T-helper 2 cell (primary cell): Measurements from ENCODE around the gene ATG5.

Source experiments
- DNase-seq, 5 experiments: peaks; one replicate each; pipeline versions ENCODE4 v3.0.0 to v3.0.0-alpha.2; 2012 to 2022

ATG5 gene

DNA sequence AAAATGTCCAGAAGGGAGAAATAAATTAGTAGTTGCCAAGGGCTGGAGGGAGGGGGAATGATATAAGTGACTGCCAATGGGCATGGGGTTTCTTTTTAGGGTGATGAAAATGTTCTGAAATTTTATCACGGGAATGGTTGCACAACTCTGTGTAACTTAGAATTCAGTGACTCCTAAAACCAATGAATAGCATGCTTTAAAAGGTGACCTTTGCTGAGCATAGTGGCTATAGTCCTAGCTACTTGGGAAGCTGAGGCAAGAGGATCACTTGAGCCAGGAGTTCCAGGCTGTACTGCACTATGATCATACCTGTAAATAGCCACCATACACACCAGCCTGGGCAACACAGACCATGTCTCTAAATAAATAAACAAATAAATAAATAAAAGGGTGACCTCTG is 109.0 kb downstream of the ATG5 start:
- no peak for DNase-seq

DNA sequence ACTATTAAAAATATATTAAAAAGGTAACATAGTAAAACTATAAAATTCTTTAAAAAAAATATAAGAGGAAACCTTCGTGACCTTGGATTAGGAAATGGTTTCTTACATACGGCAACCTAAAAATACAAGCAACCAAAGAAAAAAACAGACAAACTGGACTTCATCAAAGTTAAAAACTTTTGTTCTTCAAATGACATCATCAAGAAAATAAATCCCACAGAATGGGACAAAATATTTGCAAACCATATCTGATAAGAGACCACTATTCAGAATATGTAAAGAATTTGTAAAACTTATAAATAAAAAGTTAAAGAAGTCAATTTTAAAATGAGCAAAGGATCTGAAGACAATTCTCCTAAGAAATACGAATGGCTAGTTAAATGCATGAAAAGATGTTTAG is 110.0 kb downstream of the ATG5 start:
- DNase-seq: no peak

DNA sequence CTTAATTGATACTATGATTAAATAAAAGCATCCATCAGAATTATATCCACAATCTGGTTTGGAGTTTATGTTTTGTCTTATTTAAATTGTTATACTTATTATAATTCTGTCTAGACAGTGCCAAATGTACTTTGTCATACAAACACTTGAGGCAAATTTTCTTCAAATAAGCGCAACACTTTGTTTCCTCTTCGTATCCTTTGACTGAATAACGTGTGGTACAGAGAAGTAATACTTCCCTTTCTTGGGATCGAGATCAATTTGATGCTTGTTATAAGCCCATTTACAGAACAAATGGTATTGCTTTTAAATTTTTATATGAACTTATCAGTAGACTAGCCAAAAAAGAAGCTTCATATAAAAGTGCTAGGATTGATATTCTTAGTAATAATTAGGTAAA is 111.0 kb downstream of the ATG5 start:
- no peak for DNase-seq

DNA sequence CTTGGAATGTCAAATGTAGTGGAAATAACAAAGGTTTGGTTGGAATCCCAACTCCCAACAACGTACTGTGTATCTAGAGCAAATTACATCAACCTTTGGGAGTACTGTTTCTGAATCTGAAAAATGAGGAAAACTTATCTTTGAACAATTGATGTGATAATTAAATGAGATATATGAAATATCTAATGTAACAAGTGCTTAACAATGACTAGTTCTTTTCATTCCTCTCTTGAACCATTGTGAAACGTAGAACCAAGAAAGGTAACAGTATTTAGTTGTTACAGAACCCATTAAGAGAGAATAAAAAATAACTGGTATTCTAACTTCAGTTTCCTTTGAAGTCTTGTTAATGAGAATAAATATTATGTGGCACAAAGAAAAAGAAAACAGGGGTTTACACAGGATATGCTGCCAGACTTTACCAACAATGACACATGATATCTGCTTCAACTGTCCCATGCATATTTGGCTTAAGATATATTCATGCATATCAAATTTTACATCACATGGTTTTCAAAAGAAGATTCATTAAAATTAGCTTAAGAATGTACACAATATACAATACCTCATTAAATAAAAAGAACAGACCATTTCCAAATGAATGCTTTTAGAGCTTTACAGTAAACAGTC is 111.8 kb downstream of the ATG5 start:
- no peak for DNase-seq

DNA sequence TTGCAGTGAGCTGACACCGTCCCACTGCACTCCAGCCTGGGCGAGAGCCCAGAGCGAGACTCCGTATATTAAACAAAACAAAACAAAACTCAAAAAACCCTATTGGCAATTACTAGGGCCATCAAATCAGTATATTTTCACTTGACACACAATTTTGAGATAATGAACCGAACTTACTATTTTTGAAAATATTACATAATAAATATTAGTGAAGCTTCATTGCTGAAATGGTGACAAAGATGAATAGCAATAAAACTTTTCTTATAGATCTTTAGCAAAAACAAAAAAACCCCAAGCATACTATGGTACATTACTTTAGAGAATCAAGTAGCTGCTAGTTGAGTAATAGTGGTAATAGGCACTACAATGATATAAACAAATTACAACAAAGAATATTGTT is 113.0 kb downstream of the ATG5 start:
- DNase-seq: no peak

DNA sequence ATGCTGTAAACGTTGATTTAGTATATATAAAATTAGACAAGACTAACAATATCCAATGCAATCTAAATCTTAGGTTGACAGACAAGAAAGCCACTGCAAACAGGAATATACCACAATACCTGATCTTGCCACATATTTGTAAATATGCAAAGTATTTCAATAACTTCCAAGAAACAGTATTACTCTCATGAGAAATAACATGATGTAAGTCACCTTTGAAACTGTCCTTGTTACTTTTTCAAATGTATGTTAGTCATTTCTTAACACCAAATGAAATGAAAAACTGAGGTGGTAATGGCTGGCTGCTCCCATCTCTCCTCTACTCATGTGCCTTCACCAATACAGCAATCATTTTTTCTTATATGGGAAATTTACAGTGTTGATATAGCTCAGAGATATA is 118.7 kb downstream of the ATG5 start:
- DNase-seq: no peak

DNA sequence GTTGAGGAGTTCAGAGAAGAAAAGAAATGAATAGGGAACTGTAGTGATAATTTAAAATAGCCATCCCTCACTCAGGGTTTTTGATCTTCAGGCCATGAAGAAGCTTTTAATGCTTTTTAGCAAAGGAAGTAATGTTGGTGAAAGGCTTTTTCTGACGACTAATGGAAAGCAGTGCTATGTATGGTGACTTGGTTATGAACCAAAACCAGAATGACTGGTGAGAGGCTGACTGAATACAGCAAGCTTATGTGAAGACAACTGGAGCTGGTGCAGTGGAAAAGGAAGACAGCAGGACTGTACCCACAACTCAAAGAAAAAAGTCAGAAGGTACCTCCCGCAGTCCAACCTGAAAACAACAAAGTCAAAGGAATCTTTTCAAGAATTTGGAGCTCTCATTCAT is 120.6 kb downstream of the ATG5 start:
- peak in 1 of 5 experiments; percentile 18 for DNase-seq

DNA sequence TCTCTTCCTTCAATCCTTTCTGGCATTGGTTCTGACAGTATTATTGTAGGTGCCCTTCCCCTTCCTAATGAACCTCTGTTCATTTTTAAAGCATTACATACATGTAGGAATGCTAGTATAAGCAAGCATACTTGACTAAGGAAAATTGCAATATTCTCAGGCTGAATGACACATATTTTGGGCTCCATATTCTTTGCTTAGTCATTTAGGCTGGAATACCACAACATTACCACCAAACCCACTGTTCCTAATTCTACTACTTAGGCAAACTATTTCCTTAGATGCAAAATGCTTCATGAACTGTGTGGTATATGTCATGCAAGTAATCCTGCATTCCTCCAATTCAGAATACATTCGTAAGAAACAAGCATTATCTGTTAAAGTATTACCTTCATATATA is 125.6 kb downstream of the ATG5 start:
- DNase-seq: no peak

DNA sequence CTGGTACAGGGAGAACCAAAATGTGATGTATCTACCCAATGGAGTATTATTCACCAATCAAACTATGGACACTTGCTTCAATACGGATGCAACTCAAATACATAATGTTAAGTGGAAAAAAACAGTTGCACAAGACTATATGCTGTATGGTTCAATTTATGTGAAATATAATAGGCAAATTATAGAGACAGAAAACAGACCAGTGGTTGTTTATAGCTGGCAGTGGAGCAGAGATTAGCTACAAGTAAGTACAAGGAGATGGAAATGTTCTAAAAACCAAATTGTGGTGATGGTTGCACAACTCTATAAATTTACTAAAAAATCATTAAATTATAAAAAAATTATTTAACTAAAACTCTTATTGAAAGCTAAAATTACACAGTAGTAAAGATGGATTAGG is 126.2 kb downstream of the ATG5 start:
- no peak for DNase-seq

DNA sequence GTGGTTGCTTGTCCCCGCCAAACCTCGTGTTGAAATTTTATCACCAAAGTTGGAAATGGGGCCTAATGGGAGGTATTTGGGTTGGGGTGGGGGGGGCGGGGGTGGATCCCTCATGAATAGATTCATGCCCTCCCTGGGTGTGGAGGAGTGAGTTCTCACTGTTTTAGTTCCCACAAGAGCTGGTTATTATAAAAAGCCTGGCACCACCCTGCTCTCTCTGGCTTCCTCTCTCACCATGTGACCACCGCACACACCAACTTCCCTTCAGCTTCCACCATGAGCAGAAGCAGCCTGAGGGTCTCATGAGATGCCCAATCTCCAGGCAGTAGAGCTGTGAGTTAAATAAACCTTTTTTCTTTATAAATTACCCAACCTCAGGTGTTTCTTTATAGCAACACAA is 128.1 kb downstream of the ATG5 start:
- peak in 1 of 5 experiments; percentile 63 for DNase-seq

DNA sequence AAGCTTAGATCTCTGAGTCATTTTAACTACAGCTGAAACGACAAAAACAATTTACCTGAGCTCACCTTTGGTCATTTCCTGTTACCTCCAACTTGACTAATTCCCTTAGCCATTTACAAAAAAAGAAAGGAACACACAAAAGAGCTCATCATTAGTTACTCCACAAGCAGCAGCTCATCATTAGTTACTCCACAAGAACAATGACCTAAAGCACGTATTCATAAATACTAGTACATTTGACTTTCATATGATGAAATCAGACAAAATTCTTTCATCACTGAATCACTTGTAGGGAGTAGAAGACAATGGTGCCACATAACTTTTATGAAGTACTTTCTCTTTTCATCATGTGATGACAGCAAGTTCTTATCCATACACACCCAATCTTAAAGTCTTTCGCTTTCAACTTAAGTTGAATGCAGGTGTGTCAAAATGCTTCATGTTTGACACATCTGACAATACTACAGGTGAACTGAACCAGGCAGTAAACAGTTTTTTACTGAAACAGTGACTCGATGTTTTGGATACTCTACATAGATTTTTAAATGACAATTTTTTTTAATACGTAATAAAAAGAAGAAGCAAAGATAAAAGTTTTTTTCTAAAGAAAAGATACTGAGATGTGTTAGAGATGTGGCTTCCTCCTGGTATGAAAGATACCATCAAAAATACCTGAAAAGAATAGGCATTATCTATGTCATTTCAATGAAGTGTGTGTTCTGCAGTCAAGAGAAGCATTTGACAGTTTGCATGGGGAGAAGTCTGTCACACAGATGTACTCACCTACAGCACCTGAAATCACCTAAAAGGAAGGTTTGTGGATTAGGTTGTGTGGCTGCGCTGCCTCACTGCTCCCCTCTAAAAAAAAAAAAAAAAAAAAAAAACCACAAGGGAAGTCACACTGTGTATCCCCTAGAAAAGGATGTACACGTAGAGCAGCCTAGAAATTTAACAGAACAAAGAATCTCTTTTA is 130.3 kb downstream of the ATG5 start:
- DNase-seq: peak in 2 of 5 experiments; percentile 54 to 85

DNA sequence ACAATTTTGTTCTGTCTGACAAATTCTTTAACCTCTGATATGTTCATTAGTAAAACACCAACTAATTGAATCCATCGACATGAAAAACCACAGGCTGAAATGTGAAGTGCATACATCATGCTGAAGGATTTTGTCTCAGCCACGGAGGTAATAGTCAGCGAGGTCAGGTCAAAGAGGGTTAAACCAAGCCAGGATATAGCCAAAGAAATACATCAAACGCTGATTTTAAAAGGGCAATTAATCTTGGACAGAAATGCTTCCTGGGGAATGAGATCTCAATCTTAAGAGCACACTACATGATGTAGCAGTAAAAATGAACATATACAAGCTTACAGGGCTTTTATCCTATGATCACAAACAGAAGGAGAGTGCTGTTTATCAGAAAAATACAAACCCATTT is 132.7 kb downstream of the ATG5 start:
- no peak for DNase-seq

DNA sequence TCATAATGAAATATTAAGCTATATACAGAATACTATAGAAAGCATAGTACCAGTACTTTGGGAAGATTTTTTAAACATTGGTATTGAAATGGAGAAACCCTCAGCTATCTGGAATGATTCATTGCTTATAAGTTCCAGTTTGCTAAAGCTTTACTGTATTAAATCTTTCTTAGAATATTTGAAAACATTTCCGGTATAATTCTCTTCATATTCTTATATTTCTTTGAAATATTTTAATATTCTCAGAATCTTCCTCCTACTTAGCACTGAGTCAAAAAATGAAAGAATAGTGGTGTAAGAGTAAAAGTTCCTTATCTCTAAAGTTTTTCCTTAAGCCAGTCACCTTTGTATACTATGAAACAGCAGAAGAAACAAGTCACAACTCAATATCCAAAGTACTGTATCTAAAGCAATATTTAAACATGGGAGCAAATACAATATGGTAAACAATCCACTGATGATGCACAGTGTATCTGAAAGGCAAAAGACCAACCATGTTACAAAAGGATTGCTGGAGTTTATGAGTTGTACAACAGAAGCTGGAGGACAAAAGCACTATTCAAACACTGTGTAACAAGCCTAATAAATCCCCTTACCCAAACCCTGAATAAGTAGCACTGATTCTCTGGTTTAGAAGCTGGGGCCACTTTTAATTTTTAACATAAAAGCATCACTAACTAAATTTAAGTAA is 137.3 kb downstream of the ATG5 start:
- DNase-seq: no peak

DNA sequence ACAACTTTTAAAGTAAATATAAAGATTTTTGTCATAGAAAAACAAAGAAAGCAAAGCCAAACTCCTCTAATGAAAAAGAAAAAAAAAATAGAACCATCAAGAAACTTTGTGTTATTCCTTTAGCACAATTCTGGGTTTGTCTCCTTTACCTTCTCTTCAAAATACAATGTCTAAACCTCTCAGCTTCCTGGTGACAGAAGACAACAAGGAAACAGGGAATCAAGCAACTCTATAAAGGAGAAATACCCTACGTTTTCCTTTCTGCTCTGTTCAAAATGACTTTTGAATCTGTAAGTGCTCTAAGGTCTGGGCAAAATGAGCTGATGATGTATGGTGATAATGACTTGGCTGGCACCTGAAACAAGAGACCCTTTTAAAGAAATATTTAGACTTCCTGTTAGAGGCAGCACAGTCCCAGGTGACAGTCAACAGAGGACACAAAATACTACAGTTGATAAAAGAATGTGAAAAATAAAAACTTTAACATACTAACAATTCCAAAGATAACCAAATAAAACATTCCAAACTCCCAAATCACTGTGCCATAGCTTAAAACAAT is 138.1 kb downstream of the ATG5 start:
- DNase-seq: peak in 1 of 5 experiments; percentile 60

DNA sequence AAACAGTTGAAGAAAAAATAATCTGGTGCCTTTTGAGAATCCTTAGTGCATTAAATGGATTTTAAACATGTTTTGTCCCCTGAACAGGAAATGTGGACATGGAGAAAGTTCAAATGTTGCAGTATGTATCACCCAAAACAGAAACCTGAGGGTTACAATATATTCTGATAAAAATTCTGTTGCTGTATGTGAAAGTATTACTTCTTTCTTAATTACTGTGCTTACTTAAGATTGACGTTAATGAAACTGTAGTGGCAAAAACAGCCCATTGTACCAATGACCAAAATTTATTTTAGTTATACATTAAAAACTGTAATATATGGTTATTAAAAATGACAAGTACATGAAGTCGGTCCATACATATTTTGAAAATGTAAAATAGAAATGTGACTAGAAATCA is 138.8 kb downstream of the ATG5 start:
- peak in 1 of 5 experiments; percentile 73 for DNase-seq

DNA sequence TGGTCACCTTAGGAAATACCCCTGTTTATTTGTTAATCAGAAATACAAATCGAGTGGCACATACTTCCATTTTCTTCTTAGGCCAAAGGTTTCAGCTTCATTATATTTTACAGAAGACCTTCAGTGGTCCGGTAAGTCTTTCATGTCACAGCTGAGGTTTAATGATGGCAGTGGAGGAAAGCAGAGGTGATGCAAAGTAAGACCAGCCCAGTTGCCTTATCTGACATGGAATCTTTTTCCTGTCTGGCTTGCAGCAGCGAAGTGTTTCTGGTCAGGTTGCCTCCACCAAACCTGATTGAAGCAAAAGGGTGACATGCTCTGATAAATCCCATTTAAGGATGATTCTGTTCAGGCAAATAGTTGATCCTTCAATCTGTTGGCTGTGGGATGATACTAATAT is 139.4 kb downstream of the ATG5 start:
- DNase-seq: peak in 1 of 5 experiments; percentile 89

DNA sequence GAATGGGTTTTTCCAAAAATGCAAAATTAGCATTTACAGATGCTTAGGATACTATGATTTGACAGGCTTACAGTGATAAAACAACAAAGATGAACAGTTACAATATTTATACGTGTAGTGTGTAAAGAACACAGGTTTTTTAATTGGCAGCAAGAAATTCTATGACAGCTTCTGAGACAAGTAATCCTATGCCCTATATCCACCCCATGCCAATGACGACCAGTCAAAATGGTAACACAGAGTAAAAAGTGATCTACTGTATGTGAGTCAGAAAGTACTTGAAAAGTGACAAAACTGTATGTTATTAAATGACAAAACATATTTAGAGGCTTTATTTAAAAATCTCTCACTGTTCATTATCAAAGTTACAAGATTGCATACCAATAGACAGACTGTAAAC is 139.9 kb downstream of the ATG5 start:
- DNase-seq: peak in 1 of 5 experiments; percentile 67

DNA sequence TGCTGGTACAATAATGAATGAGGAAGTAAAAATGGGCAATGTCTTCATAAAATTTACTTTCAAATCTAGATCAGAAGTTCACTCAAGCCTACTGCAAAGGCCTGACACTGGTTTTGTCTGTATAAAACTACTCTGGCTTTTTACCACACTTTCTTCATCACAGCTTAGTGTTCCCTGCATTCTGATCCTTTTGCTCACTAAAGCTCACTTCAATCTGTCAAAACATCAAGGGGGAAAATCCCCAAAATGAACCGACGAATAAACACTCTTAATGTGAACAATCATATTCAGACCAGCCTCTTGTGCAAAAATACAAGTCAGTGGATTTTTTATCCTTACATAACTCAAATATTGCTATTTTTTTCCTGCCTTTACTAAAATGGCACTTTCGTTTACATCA is 140.9 kb downstream of the ATG5 start:
- DNase-seq: peak in 1 of 5 experiments; percentile 41

DNA sequence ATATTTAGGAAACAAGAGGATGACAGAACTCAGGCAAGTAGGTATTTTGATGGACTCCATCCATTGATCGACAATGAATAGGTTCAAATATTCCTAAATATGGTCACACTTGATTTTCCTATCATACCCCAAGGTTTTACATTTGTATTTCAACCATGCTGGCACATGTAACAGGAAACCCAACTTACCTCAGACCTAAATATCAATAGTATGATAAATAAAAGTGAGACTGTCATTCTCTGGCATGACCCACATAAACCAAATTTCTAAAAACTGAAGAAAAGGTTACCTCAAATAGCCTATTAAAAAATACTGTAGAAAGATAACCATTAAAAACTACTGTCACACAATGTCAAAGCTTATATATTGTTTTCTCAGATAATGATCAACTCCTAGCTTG is 142.1 kb downstream of the ATG5 start:
- DNase-seq: peak in 1 of 5 experiments; percentile 40

DNA sequence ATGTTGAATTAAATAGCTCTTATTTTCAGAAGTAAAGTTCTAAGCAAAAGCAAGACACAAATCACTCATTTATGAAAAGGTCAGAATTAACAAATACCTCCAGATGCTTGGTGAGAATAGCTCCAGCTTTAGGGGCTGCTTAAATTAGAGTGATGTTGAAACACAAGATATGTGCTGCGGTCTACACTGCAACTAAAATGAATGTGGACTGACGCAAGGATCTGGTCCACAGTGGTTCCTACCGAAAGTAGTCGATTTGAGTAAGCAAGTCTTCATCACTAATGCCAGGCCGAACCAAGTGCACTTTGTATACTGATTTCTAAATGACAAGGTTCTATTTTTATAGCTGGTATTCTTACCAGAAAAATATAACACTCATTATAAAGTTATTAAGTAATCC is 143.1 kb downstream of the ATG5 start:
- DNase-seq: peak in 1 of 5 experiments; percentile 94

DNA sequence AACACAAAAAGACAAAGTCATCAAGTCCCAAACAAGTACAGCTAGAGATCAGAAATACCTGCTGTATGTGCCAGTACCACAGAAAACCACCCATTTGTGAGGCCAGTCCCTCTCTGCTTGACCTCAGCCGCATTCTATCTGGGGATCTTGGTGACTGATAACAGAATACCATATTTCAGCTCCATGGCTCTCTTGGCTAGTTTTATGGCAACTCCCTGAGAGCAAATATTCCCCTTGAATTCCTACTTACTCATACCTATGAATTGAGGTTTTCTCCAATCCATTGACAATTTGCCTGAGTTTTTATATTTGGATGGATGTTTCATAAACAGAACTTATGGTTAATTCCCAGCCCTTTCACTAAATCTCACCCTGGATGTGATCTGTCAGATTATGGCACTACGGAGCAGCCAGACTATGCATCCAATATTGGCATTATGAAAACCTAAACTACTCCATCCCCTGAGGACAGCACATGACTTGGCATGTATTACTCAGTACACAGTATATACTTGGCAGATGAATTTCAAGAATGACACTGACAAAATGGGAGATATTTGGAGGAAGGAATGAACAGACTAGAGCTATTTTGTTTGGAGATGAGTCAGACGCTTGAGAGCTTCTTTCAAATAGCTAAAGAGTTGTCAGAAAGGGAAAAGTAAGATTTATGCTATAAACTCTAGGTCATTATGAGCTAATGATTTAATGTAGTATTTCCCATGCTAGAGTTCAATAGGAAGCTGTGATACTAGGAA is 143.7 kb downstream of the ATG5 start:
- peak in 1 of 5 experiments; percentile 67 for DNase-seq

DNA sequence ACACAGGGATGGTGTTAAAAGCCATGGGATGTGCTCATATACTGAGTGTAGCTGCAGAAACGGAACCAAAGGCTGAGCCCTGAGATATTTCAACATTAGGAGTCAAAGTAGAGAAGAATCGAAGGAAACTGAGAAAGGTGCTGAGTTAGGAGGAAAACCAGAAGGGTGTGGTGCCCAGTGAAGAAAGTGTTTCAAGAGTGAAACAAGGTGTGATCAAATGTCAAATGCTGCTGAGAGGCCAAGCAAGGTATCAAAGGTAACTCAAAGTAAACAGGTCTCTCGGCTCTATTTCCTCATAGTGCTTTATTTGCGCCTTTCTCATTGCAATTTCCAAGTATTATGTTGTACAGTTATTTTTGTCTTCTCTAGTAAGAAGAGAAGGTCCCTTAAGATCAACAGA is 145.4 kb downstream of the ATG5 start:
- no peak for DNase-seq
